NCI-H526 (cell line): ENCODE data around the gene DLG3.
"Not testable (repeated sequence)": the region's sequence is repeated elsewhere in the genome, so short reads cannot be mapped to it uniquely, and the experiment has no call there.

ENCODE experiments used
- DNase-seq, 2 experiments: peaks; one replicate each; lab custom pipeline; 2025; lab: John Stamatoyannopoulos, UW

The DLG3 gene

GRCh38 chrX:70515692-70516091, 71.1 kb downstream of the DLG3 start:
- not testable (repeated sequence) for DNase-seq

- no peak for DNase-seq
Measured at GRCh38 chrX:70525733-70526132, 81.1 kb downstream of the DLG3 start.

- DNase-seq = no peak
Measured at GRCh38 chrX:70527053-70527452, 82.4 kb downstream of the DLG3 start.

- no peak for DNase-seq
Measured at GRCh38 chrX:70527610-70528345, 83.1 kb downstream of the DLG3 start.

GRCh38 chrX:70535198-70535597, 90.6 kb downstream of the DLG3 start:
- DNase-seq = no peak

- DNase-seq = no peak
Measured at GRCh38 chrX:70549429-70549828, 104.8 kb downstream of the DLG3 start.

- DNase-seq = no peak
Measured at GRCh38 chrX:70552130-70552704, 107.6 kb downstream of the DLG3 start.

GRCh38 chrX:70553516-70553915, 108.9 kb downstream of the DLG3 start:
- no peak for DNase-seq

GRCh38 chrX:70554081-70554480, 109.4 kb downstream of the DLG3 start:
- no peak for DNase-seq

GRCh38 chrX:70554523-70554922, 109.9 kb downstream of the DLG3 start:
- DNase-seq = no peak

- no peak for DNase-seq
Measured at GRCh38 chrX:70554948-70555347, 110.3 kb downstream of the DLG3 start.
